Sigmoid colon (tissue), 7 donors: ENCODE measurements around the gene CC2D2B. TPM values are rescaled to one million over a fixed set of nuclear protein-coding genes. Genes with fewer than 3 reads are reported as not detected.
"Not testable (repeated sequence)": the region's sequence is repeated elsewhere in the genome, so short reads cannot be mapped to it uniquely, and the experiment has no call there.

Experiments used
- DNase-seq: peaks from one replicate; pipeline ENCODE4 v3.0.0-alpha.2; 2019
- H3K27ac ChIP-seq, 4 donors: fragments of 200-600 bp; sonication (generic); one replicate each; pipeline ENCODE4 v1.5.1; 2016 to 2019; ENCODE audit warnings: mild to moderate bottlenecking in 1 of 4
- H3K27me3 ChIP-seq, 3 donors: fragments of 200-600 bp; sonication (generic); one replicate each; pipeline ENCODE4 v1.5.1; 2019; ENCODE audit warnings: mild to moderate bottlenecking in 1 of 3
- H3K36me3 ChIP-seq, 4 donors: fragments of 200-600 bp; sonication (generic); one replicate each; pipeline ENCODE4 v1.5.1; 2016 to 2019
- H3K4me1 ChIP-seq, 4 donors: fragments of 200-600 bp; sonication (generic); one replicate each; pipeline ENCODE4 v1.5.1; 2017 to 2019
- H3K4me3 ChIP-seq, 4 donors: fragments of 200-600 bp; sonication (generic); one replicate each; pipeline ENCODE4 v1.5.1; 2017 to 2019; ENCODE audit warnings: mild to moderate bottlenecking in 2 of 4, moderate library complexity in 1 of 4
- H3K9me3 ChIP-seq, 4 donors: fragments of 200-600 bp in 3 of 4; sonication (generic) in 3 of 4; one replicate each; pipeline versions ENCODE4 v1.5.1 to v1.6.1; 2013 to 2019
- CTCF ChIP-seq, 4 experiments: fragments of 450-650 bp in 3 of 4; fragments of 200-600 bp in 1 of 4; IDR thresholded peaks; one replicate each; pipeline ENCODE4 v1.5.1; 2016 to 2019; ENCODE audit warnings: antibody characterized with exemption in 4 of 4, mild to moderate bottlenecking in 3 of 4, moderate library complexity in 2 of 4
- EP300 ChIP-seq, 4 donors: sonication (generic); formaldehyde crosslinking; IDR thresholded peaks; one replicate each; pipeline ENCODE4 v1.6.1; 2017; ENCODE audit warnings: antibody characterized with exemption in 4 of 4
- POLR2A ChIP-seq, 2 donors: fragments of 450-650 bp; IDR thresholded peaks; one replicate each; pipeline ENCODE4 v1.6.1; 2016; ENCODE audit warnings: antibody characterized with exemption in 2 of 2, mild to moderate bottlenecking in 2 of 2, moderate library complexity in 2 of 2
- POLR2AphosphoS5 ChIP-seq, 4 donors: sonication (generic); formaldehyde crosslinking; IDR thresholded peaks; one replicate each; pipeline ENCODE4 v1.6.1; 2017; ENCODE audit warnings: antibody characterized with exemption in 4 of 4
- WGBS, 2 donors: extraction: QIAGEN DNeasy Blood & Tissue Kit; methylation state at CpG; one replicate each; pipeline ENCODE4 v1.1.7; 2013; 5-methylcytosine and 5-hydroxymethylcytosine counted together
- intact Hi-C: fragments of 100-400 bp; cut with DNase I; formaldehyde crosslinking; loops from one replicate; pipeline ENCODE4 v1.15.1; 2023
- polyA plus RNA-seq, 3 donors: library from polyadenylated mRNA; stranded (reverse); fragments of 200-250 nt; gene quantifications; one replicate each; pipeline ENCODE4 v1.2.3, GENCODE V29; 2013
- total RNA-seq, 4 donors: library from RNA; depleted of rRNA; stranded (reverse); fragments of >200 nt; gene quantifications; one replicate each; pipeline ENCODE4 v1.1.0, GENCODE V29; 2016
- donor health status: healthy with polysubstance abuse.
- donor health status: Bipolar disorder and iron deficiency.
- donor health status: healthy.

The CC2D2B gene
- total and polyA plus RNA-seq, 7 donors: 0.29 to 7.8 (median 4.3) TPM; not detected in 2

GRCh38 chr10:95964756-95965155 is 57.0 kb downstream of the CC2D2B start:
- Histone ChIP-seq H3K4me1 (no peaks in the 10 kb centered on the region), H3K9me3 (no peaks in the 10 kb centered on the region), H3K27me3 (no peaks in the 10 kb centered on the region), H3K36me3 (no peaks in the 10 kb centered on the region), H3K4me3 (no peak overlapping the region), H3K27ac (no peak overlapping the region)
- TF ChIP-seq POLR2A (IDR thresholded peaks at IDR 0.05) (no peak), POLR2AphosphoS5 (IDR thresholded peaks at IDR 0.05) (no peak), EP300 (IDR thresholded peaks at IDR 0.05) (no peak), CTCF (IDR thresholded peaks at IDR 0.05) (no peak)
- no peak for DNase-seq
- intact Hi-C loops: no loop called here
- WGBS, 2 donors: 91 to 94% methylated on average over 1 of the region's 1 CpG

GRCh38 chr10:95976362-95977229 is 68.8 kb downstream of the CC2D2B start:
- Histone ChIP-seq H3K27me3 (no peaks in the 10 kb centered on the region), H3K4me1 (no peaks in the 10 kb centered on the region), H3K36me3 (no peaks in the 10 kb centered on the region), H3K27ac (no peak overlapping the region), H3K9me3 (no peaks in the 10 kb centered on the region), H3K4me3 (no peak overlapping the region)
- intact Hi-C loops: no loop called here
- DNase-seq: no peak
- 77 to 78% methylated on average over 9 of the region's 9 CpGs for WGBS, 2 donors
- no peak for TF ChIP-seq EP300 (IDR thresholded peaks at IDR 0.05)

GRCh38 chr10:95982200-95982599 is 74.4 kb downstream of the CC2D2B start:
- Histone ChIP-seq H3K27me3 (no peaks in the 10 kb centered on the region), H3K27ac (no peak overlapping the region), H3K36me3 (no peaks in the 10 kb centered on the region), H3K9me3 (no peaks in the 10 kb centered on the region), H3K4me3 (no peak overlapping the region), H3K4me1 (no peaks in the 10 kb centered on the region)
- intact Hi-C loops: no loop called here
- TF ChIP-seq POLR2AphosphoS5 (IDR thresholded peaks at IDR 0.05): no peak
- no peak for TF ChIP-seq CTCF (IDR thresholded peaks at IDR 0.05)
- no peak for TF ChIP-seq EP300 (IDR thresholded peaks at IDR 0.05)
- no peak for TF ChIP-seq POLR2A (IDR thresholded peaks at IDR 0.05)
- 74 to 95% methylated on average over 2 of the region's 2 CpGs for WGBS, 2 donors
- no peak for DNase-seq

GRCh38 chr10:95987685-95988426 is 80.1 kb downstream of the CC2D2B start:
- H3K4me3 ChIP-seq: no peak overlapping the region
- H3K36me3 ChIP-seq: no peaks in the 10 kb centered on the region
- no peaks in the 10 kb centered on the region for H3K4me1 ChIP-seq
- no peaks in the 10 kb centered on the region for H3K27me3 ChIP-seq
- TF ChIP-seq POLR2A (IDR thresholded peaks at IDR 0.05): no peak
- no peak for TF ChIP-seq CTCF (IDR thresholded peaks at IDR 0.05)
- TF ChIP-seq EP300 (IDR thresholded peaks at IDR 0.05): no peak
- TF ChIP-seq POLR2AphosphoS5 (IDR thresholded peaks at IDR 0.05): no peak
- intact Hi-C loops: no loop called here
- H3K27ac ChIP-seq: no peak overlapping the region
- no peak for DNase-seq
- no peaks in the 10 kb centered on the region for H3K9me3 ChIP-seq
- 43 to 60% methylated on average over 2 of the region's 2 CpGs for WGBS, 2 donors

- no peak for TF ChIP-seq POLR2A (IDR thresholded peaks at IDR 0.05)
- no peak for TF ChIP-seq EP300 (IDR thresholded peaks at IDR 0.05)
- no peak for TF ChIP-seq CTCF (IDR thresholded peaks at IDR 0.05)
- TF ChIP-seq POLR2AphosphoS5 (IDR thresholded peaks at IDR 0.05): no peak
- H3K4me3 ChIP-seq: no peak overlapping the region
- intact Hi-C loops: no loop called here
- H3K4me1 ChIP-seq: no peaks in the 10 kb centered on the region
- WGBS, 2 donors: 76 to 94% methylated on average over 3 of the region's 3 CpGs
- H3K36me3 ChIP-seq: no peaks in the 10 kb centered on the region
- no peak for DNase-seq
- no peak overlapping the region for H3K27ac ChIP-seq
- no peaks in the 10 kb centered on the region for H3K9me3 ChIP-seq
- no peaks in the 10 kb centered on the region for H3K27me3 ChIP-seq
These were observed 80.9 kb downstream of the CC2D2B start for GRCh38 chr10:95988702-95989101.

GRCh38 chr10:95994376-95994775 is 86.6 kb downstream of the CC2D2B start:
- DNase-seq, intact Hi-C loops, H3K27ac ChIP-seq, H3K9me3 ChIP-seq, H3K27me3 ChIP-seq, H3K4me1 ChIP-seq, H3K4me3 ChIP-seq, H3K36me3 ChIP-seq: not testable (repeated sequence)
- WGBS, 2 donors: 92% methylated on average over 11 of the region's 11 CpGs
